Esophagus muscularis mucosa (tissue), 4 donors: Measurements from ENCODE around the gene FAM24B. TPM values are rescaled to one million over a fixed set of nuclear protein-coding genes. Genes with fewer than 3 reads are reported as not detected.

Experiments used
- DNase-seq: peaks from one replicate; pipeline ENCODE4 v3.0.0-alpha.2; 2017; ENCODE audit errors: extremely low spot score
- H3K27ac ChIP-seq, 4 donors: fragments of 200-600 bp; sonication (generic); replicated peaks in 1 of 4; 1 replicate in 3 of 4; 2 replicates in 1 of 4; pipeline ENCODE4 v1.5.1; 2016 to 2019; ENCODE audit warnings: mild to moderate bottlenecking in 1 of 4
- H3K27me3 ChIP-seq, 4 donors: fragments of 200-600 bp; sonication (generic); one replicate each; pipeline versions ENCODE4 v1.5.1 to v1.6.0; 2016 to 2019
- H3K36me3 ChIP-seq, 4 donors: fragments of 200-600 bp; sonication (generic); one replicate each; pipeline ENCODE4 v1.5.1; 2016 to 2019
- H3K4me1 ChIP-seq, 4 donors: fragments of 200-600 bp; sonication (generic); one replicate each; pipeline ENCODE4 v1.5.1; 2016 to 2019
- H3K4me3 ChIP-seq, 4 donors: fragments of 200-600 bp; sonication (generic); 1 replicate in 2 of 4; 2 replicates in 2 of 4; pipeline ENCODE4 v1.5.1; 2016 to 2019; ENCODE audit warnings: mild to moderate bottlenecking in 4 of 4, moderate library complexity in 1 of 4
- H3K9me3 ChIP-seq, 4 donors: fragments of 200-600 bp; sonication (generic); 1 replicate in 3 of 4; 2 replicates in 1 of 4; pipeline ENCODE4 v1.5.1; 2016 to 2019
- CTCF ChIP-seq, 3 experiments: fragments of 200-600 bp in 2 of 3; fragments of 450-650 bp in 1 of 3; sonication (generic) in 2 of 3; IDR thresholded peaks; one replicate each; pipeline ENCODE4 v1.5.1; 2017 to 2019; ENCODE audit warnings: antibody characterized with exemption in 3 of 3, mild to moderate bottlenecking in 2 of 3, moderate library complexity in 1 of 3
- EP300 ChIP-seq: sonication (generic); formaldehyde crosslinking; IDR thresholded peaks from one replicate; pipeline ENCODE4 v1.6.1; 2017; ENCODE audit warnings: antibody characterized with exemption
- POLR2A ChIP-seq: fragments of 450-650 bp; IDR thresholded peaks from one replicate; pipeline ENCODE4 v1.6.1; 2017; ENCODE audit warnings: antibody characterized with exemption, moderate library complexity, mild to moderate bottlenecking, low read depth
- POLR2AphosphoS5 ChIP-seq, 2 donors: sonication (generic); formaldehyde crosslinking; IDR thresholded peaks; one replicate each; pipeline ENCODE4 v1.6.1; 2017; ENCODE audit warnings: antibody characterized with exemption in 2 of 2
- WGBS: methylation state at CpG from one replicate; pipeline ENCODE4 v1.1.5; 2018; 5-methylcytosine and 5-hydroxymethylcytosine counted together
- intact Hi-C: fragments of 100-400 bp; cut with DNase I; formaldehyde crosslinking; loops from one replicate; pipeline ENCODE4 v1.15.1; 2023
- total RNA-seq, 4 donors: library from RNA; depleted of rRNA; stranded (reverse); fragments of >200 nt; gene quantifications; one replicate each; pipeline versions ENCODE4 v1.1.0 to v1.2.1, GENCODE V29; 2016

The FAM24B gene
- total RNA-seq, 4 donors from 2014 or later, result 1.2 to 3.1 (median 2.7) TPM; not detected in 1

- no peak for DNase-seq
- Histone ChIP-seq H3K4me3 (no peak overlapping the region), H3K27me3 (peaks cover 0 to 4% (median 0%) of the 10 kb centered on the region in 4 donors), H3K9me3 (no peaks in the 10 kb centered on the region), H3K27ac (no peak overlapping the region), H3K36me3 (no peaks in the 10 kb centered on the region), H3K4me1 (no peaks in the 10 kb centered on the region)
- intact Hi-C loops, result no loop called here
- 87% methylated on average over 5 of the region's 5 CpGs for WGBS
- TF ChIP-seq EP300 (no peak), CTCF (IDR thresholded peaks at IDR 0.05) (no peak), POLR2A (no peak), POLR2AphosphoS5 (IDR thresholded peaks at IDR 0.05) (no peak)
These were observed 15.0 kb upstream of the FAM24B start for GRCh38 chr10:122894261-122894944.

GRCh38 chr10:122884166-122884565, 4.8 kb upstream of the FAM24B start:
- 92% methylated on average over 1 of the region's 1 CpG for WGBS
- H3K4me1 ChIP-seq, result peaks cover 10 to 12% (median 10%) of the 10 kb centered on the region in 4 donors
- H3K4me3 ChIP-seq, result no peak overlapping the region
- TF ChIP-seq CTCF (IDR thresholded peaks at IDR 0.05) (no peak), POLR2AphosphoS5 (IDR thresholded peaks at IDR 0.05) (no peak), POLR2A (no peak), EP300 (no peak)
- intact Hi-C loops, result no loop called here
- H3K27me3 ChIP-seq, result no peaks in the 10 kb centered on the region
- no peaks in the 10 kb centered on the region for H3K9me3 ChIP-seq
- no peak overlapping the region for H3K27ac ChIP-seq
- no peak for DNase-seq
- no peaks in the 10 kb centered on the region for H3K36me3 ChIP-seq

GRCh38 chr10:122882766-122883165, 3.4 kb upstream of the FAM24B start:
- DNase-seq, result no peak
- Histone ChIP-seq H3K9me3 (no peaks in the 10 kb centered on the region), H3K4me1 (peaks cover 10 to 23% (median 17%) of the 10 kb centered on the region in 4 donors), H3K27me3 (no peaks in the 10 kb centered on the region), H3K36me3 (no peaks in the 10 kb centered on the region), H3K4me3 (no peak overlapping the region), H3K27ac (no peak overlapping the region)
- intact Hi-C loops, result no loop called here
- TF ChIP-seq POLR2AphosphoS5 (IDR thresholded peaks at IDR 0.05) (no peak), CTCF (IDR thresholded peaks at IDR 0.05) (no peak), EP300 (no peak), POLR2A (no peak)

GRCh38 chr10:122878799-122879338, 512 bp downstream of the FAM24B start:
- peaks cover 10 to 23% (median 17%) of the 10 kb centered on the region in 4 donors for H3K4me1 ChIP-seq
- intact Hi-C loops, result no loop called here
- no peaks in the 10 kb centered on the region for H3K27me3 ChIP-seq
- no peak for DNase-seq
- 45% methylated on average over 10 of the region's 14 CpGs for WGBS
- H3K9me3 ChIP-seq, result no peaks in the 10 kb centered on the region
- no peaks in the 10 kb centered on the region for H3K36me3 ChIP-seq
- TF ChIP-seq EP300 (no peak), POLR2A (no peak), POLR2AphosphoS5 (IDR thresholded peaks at IDR 0.05) (no peak), CTCF (IDR thresholded peaks at IDR 0.05) (no peak)
- peak overlapping the region; percentile 59 to 74 (median 69) for H3K4me3 ChIP-seq
- peak overlapping the region; percentile 55 to 65 (median 60) for H3K27ac ChIP-seq

GRCh38 chr10:122877264-122877663, 2.1 kb downstream of the FAM24B start:
- 89% methylated on average over 1 of the region's 1 CpG for WGBS
- no peak for DNase-seq
- TF ChIP-seq CTCF (IDR thresholded peaks at IDR 0.05), result no peak
- TF ChIP-seq POLR2A, result no peak
- TF ChIP-seq POLR2AphosphoS5 (IDR thresholded peaks at IDR 0.05), result no peak
- no peak for TF ChIP-seq EP300
- Histone ChIP-seq H3K4me1 (peaks cover 10 to 23% (median 17%) of the 10 kb centered on the region in 4 donors), H3K27ac (no peak overlapping the region), H3K9me3 (no peaks in the 10 kb centered on the region), H3K27me3 (no peaks in the 10 kb centered on the region), H3K4me3 (no peak overlapping the region), H3K36me3 (no peaks in the 10 kb centered on the region)
- intact Hi-C loops, result no loop called here
